NCI-H2029 (cell line): ENCODE measurements around the gene PDCD6IP.
"Not testable (repeated sequence)": the region's sequence is repeated elsewhere in the genome, so short reads cannot be mapped to it uniquely, and the experiment has no call there.

Source experiments
- DNase-seq: peaks from one replicate; lab custom pipeline; 2025; lab: John Stamatoyannopoulos, UW

PDCD6IP gene

DNA sequence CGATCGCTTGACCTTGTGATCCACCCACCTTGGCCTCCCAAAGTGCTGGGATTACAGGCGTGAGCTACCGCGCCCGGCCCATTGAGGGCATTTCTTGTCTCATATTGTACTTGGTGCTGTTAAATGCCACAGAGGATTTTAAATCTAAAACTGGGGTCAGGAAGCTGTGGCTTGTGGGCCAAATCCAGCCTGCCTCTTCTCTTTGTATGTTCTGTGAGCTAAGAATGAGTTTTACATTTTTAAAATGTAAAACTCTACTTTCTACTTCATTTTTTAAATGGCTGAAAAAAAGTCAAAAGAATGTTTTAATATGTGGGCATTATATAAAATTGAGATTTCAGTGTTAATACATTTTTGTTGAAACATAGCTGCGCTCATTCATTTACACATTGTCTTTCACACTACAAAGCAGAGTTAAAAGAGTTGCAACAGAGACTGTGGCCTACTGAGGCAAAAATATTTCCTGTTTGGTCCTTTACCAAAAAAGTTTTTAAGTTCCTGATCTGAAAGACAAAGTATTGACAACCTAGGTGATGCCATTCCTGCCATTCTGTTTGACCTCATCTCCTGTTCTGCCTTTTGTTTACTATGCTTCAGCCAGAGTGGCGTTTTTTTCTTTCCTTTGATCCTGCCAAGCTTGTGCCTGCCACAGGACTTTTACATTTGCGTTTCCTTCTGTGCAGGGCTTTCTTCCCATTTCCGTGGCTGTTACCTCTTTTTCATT lies 50.4 kb downstream of the PDCD6IP start:
- no peak for DNase-seq

DNA sequence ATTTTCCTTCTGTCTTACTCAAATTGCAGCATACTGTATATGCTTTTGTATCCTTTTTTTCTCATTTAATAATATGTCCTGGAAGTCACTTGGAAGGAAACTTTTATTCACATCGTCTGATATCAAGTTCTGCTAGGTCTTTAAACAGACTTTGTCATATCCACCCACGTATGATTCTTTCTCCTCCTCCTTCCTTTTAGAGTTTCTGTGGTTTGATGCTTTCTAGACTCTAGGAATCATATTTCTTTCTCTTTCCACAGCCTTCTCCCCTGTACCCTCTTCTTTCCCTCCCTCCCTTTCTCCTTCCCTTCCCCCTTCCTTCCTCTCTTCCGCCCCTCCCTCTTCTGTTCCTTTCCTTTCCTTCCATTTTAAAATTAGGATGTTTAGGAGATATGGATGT lies 52.2 kb downstream of the PDCD6IP start:
- DNase-seq: not testable (repeated sequence)

DNA sequence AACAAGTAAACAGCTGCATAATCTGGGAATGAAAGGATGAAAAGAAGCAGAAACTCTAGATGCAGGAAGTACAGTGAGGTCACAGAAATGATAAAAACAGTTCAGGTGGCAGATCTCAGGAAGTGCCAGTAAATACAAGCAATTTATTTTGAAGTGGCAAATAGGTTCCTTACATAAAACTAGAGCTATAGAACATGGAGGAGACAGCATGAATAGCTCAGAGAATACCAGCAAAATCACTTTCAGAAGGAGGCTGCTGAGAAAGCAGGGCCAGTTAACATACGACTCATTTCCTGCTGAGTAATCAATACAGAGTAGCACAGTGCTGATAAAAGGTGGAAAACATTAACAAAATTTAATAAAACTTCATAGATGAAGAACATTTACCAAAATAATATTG lies 57.0 kb downstream of the PDCD6IP start:
- not testable (repeated sequence) for DNase-seq

DNA sequence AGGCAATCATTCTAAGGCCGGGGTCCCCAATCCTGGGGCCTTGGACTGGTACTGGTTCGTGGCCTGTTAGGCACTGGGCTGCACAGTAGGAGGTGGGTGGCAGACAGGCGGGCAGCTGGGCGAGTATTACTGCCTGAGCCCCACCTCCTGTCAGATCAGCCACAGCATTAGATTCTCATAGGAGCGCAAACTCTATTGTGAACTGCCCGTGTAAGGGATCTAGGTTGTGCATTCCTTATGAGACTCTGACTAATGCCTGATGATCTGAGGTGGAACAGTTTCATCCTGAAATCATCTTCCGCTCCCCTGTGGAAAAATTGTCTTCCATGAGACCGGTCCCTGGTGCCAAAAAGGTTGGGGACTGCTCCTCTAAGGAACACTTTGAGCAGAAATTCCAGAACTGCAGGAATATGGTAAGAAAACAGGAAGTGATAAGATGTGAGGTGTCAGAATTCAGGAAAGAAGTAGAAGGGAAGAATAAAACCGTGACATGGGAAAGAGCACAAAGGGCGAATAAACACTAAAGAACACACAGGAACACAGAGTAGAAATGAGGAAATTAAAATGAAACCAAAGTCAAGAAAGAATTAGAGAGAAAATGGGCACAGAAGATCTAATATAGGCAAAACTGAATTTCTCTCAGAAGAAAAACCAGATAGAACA lies 57.6 kb downstream of the PDCD6IP start:
- no peak for DNase-seq

DNA sequence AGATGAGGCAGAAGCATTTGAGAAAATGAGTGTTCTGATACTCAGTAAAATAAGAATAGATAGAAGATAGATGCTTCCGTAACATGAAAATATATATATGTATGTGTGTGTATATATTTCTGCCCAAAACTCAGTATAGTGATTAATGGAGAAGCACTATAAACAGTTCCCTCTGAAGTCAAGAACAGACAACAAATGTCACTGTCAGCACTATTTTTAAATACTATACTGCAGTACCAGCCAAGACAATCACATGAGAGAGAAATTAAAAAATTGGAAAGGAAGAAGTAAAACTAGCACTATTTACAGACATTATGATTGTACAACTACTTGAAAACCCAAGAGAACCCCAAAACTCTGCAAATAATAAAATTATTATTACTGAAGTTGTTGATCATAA lies 59.3 kb downstream of the PDCD6IP start:
- not testable (repeated sequence) for DNase-seq

DNA sequence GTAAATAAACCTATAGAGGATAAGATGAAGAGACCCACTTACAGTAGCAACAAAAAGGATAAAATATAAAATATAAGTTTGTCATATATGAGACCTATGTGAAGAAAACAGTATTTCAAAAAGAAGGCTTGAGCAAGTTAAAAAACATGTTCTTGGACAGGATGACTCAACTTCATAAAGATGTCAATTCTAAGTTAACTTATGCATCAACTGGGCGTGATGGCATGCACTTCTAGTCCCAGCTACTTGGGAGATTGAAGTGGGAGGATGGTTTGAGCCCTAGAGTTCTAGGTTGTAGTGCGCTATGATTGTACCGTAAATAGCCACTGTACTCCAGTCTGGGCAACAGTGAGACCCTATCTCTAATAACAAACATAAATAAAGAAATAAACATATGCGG lies 59.7 kb downstream of the PDCD6IP start:
- DNase-seq: no peak

DNA sequence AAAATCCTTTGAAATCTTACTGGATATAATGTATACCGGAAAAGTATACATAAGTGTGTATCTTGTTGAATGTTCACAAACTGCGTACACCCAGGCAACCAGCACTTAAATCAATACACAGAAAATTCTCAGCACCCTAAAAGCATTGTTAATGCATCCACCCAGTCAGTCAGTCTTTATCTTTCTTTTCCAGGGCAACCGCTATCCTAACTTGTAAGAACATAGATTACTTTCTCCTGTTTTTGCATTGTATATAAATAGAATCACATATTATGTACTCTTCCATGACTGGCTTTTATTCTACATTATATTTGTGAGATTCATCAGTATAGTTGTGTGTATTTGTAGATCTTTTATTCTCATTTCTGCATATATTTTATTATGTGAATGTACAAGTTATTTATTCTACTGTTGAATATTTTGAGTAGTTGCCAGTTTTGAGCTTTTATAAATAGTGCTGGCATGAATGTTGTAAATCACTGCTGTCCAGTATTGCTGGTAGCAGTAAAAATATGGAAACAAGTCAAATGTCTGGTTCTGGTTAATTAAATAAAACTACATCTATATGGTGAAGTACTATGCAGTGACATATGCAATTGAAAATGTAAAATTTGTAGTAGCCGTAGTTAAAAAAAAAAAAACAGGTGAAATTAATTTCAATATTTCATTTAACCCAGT lies 62.1 kb downstream of the PDCD6IP start:
- DNase-seq: no peak

DNA sequence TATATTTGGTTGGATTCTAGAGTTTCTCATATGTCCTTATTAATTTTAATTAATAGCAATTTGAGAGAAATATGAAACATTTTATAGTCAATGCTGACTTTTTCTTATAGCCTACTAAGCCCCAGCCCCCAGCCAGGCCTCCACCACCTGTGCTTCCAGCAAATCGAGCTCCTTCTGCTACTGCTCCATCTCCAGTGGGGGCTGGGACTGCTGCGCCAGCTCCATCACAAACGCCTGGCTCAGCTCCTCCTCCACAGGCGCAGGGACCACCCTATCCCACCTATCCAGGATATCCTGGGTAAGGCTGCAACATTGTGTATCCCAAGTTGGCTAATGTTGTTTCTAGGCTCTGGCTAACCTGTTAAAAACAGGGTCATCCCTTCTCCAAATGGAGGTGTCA lies 66.7 kb downstream of the PDCD6IP start:
- DNase-seq: no peak

DNA sequence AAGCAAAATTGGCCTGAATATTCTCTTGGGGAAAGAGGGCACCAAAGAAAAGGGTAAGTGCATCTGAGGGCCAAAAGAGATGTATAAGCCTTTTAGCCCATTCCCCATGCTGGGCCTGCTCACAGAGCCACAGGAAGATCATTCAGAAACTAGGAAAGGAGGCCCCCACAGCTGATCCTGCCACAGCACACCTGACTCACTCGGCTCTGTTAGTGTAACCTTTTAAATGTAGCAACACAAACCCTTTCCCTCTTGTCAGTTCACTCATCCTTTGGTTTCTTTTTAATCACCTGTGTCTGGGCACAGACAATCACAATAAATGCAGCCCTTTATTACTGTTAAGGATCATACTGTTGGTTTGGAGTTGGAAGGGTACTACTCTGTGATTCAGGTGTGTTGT lies 69.9 kb downstream of the PDCD6IP start:
- no peak for DNase-seq

DNA sequence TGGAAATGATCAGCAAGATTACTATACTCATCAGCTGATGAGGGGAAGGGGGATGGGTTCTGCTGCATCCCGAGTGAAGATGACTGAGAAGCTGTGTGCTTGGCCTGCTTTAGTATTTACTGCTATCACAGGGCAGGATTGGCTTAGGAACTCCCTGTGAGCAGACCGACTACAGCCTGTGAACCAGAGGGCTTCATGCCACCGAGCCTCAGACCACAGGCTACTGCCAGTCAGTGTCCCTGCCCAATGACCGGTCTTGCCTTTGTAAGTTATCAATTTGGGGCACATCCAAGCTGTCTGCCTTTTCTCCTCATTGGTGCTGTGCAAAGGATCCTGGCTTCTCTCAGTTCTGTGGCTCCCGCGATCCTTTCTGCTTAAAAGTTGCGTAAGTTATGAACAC lies 71.5 kb downstream of the PDCD6IP start:
- DNase-seq: no peak

DNA sequence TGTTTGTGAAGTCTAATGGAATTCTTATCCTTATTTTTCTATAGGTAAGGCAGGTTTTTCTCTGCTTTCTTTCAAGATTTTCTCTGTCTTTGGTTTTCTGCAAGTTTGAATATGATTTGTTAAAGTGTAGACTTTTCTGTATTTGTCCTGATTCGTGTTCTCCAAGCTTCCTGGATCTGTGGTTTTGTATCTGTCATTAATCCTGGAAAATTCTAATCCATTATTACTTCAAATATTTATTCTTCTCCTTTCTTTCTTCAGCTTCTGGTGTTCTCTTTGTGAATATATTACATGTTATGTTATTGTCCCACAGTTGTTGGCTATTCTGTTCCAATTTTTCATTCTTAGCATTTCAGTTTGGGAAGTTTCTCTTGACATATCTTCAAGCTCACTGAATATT lies 76.4 kb downstream of the PDCD6IP start:
- no peak for DNase-seq

DNA sequence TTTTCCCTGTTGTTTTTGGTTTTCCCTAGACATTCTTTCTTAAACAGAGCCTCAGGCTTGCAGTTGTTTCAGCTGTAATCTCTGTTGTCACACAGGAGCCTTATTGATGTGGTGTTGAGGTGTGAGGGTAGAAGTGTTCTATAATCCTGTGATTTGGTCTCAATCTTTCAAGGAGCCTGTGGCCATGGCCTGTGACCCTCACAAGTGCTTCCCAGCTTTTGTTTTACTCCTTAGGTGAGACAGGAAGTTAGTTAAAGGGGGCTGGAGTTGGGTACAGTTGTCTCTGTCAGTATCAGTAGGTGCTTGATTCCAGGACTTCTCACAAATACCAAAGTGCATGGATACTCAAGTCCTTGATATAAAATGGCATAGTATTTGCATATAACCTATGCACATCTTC lies 77.2 kb downstream of the PDCD6IP start:
- no peak for DNase-seq

DNA sequence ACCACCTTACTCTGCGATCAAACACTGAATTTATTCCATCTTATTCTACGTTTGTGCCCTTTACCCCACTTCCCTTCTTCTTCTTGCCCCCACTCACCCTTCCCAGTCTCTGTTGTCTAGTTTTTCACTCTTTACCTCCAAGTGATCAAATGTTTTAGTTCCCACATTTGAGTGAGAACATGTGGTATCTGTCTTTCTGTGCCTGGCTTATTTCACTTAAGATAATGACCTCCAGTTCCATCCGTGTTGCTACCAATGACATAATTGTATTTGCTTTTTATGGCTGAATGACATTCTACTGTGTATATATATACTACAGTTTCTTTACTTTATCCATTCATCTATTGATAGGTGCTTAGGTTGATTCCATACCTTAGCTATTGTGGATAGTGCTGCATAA lies 78.8 kb downstream of the PDCD6IP start:
- DNase-seq: no peak

DNA sequence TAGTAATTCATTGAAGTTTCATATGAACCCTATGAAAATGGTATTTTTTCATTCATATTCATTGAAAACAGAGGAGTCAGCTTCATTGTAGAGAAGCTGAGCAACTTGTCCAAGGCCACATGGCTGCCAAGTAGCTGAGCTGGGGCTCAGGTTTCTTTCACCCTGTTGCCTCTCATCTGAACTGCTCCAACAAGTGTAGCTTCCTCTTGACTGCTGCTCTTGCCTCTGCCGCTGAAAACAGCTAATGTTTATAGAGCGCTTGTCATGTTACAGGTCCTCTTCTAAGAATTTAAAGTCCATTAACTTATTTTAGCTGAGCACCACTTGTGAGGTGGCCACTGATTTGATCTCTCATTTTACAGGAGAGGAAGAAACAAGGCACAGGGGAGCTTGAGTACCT lies 81.1 kb downstream of the PDCD6IP start:
- peak; percentile 32 for DNase-seq

DNA sequence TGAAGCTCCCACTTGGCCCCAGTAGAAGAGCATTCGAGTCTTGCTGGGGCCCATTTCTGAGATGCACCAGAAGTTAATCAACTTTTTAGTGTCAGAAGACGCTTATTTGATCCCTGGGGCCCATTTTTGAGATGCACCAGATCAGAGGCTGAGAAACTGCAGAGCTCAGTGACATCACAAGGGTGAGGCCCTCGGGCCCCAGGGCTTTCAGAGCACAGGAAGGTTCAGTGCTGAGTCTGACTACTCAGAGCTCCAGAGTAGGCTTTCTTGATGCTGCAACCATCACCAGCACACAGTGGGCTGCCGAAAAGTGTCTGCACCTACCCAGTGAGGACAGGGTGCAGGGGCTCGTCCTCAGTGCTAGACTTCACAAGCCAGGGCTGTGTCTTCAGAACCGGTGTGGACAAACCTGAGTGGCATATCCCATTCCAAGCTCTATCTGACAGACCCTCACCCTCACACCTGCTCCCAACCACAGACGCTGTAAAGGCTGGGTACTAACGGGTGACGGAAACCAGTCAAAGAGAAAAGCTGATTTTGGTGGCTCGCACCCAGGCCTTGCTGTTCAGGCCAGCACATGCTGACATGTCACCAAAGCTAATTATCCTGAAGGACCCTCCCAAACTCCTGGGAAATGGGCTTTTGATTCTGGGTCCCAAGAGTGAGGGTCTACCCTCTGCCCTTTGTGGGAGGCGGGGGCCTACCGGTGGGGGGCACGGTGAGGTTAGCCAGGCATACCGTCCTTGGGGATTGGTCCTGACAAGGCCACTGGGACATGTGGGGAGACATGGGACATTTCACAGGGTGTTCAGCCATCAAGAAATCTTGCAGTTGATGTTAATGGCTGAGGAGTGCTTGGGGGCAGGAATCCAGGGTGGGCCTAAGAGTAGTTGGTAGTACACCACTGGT lies 83.0 kb downstream of the PDCD6IP start:
- DNase-seq: no peak

DNA sequence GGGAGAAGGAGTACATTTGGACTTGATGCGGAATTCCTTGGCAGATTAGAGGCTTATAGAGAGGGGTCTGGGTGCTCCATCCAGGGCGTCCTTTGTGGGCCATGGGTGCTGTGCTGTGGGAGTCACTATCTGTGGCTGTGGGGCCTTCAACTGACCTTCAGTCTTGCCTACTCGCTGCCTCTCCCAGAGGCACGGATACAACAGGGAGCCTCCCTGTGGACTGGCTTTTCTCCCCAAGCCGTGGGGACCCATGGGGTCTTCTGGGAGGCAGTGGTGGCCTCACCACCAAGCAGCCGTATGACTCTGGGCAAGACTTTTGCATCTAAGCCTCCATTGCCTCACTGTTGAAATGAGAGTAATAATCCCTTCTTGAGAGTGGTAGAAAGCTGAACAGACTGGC lies 83.9 kb downstream of the PDCD6IP start:
- no peak for DNase-seq

DNA sequence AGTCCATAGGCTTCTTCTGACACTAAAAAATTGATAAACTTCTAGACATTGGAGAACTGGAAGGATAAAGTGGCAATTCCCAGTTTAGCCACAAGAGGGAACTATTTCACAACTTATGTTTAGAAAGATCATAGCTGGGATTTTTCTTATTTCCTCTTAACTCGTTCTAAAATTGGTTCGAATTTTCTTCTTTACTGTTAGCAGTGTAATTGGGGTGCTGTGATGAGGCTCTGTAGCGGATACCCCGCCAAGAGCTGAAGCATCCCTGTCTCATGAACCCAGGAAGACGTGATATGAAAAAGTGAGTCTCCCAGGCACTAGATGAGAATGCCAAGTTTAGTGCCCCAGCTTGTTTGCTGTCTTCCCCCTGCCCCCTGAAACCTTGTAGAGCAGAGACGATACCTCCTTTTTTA lies 85.1 kb downstream of the PDCD6IP start:
- peak; percentile 19 for DNase-seq

DNA sequence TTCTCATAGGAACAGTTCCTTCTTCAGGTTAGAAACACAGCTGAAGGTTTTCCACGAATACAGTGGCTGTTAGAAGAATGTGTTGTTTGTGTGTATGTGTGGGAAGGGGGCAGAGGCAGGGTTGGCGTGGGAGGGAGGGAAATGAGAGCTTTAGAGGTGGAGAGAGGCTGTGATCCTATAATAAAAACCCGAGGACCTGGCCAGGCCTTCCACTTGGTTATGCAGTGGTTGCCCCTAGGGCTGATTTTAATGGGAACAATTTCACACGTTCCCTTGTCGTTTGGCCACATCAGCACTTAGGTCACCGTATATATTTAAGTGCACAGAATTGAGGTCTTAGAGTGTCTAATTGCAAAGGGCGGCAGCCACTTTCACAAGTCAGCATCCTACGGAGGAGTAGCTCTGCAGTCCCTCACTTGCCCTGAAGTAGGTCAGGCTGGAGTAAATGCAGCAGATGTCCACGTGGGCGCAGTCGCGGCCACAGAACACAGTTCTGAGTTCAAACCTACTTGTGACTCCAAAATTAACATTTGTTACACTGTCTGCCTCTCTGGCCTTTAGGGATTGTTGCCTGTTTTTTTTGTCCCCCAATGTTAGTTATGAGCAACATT lies 85.6 kb downstream of the PDCD6IP start:
- peak; percentile 4 for DNase-seq

DNA sequence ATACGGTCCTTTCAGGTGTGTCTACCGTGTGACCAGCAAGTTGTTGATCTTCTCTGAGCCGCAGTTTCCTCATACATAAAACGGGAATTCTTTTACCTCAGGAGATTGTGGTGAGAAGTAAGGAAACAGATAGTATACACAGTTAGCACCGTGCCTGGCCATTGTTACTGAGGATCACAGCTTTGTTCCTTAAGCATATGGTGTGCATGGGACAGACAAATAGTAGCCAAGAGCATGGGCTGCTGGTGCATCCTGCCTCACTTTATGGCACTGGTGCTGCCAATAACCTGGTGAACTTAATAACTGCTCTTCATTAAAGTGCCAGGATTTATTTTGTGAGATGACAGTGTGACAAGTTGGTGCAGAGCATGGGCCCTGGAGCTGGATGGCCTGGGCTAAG lies 86.3 kb downstream of the PDCD6IP start:
- DNase-seq: no peak

DNA sequence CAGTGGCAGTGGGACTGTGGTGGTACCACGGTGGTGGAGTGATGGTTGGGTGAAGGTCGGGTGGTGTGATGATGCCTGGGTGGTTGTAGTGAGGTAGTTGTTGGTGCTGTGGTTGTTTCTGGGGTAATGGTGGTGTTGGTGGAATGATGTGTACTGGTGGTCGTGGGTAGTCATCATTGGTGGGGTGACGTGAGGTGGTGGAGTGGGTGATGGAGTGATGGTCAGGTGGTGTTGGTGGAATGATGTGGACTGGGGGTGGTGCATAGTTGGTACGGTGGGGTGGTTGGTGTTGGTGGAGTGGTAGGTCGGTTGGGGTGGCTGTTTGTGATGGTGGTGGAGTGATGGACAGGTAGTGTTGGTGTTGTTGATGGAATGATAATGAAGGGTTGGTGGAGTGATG lies 87.1 kb downstream of the PDCD6IP start:
- no peak for DNase-seq

DNA sequence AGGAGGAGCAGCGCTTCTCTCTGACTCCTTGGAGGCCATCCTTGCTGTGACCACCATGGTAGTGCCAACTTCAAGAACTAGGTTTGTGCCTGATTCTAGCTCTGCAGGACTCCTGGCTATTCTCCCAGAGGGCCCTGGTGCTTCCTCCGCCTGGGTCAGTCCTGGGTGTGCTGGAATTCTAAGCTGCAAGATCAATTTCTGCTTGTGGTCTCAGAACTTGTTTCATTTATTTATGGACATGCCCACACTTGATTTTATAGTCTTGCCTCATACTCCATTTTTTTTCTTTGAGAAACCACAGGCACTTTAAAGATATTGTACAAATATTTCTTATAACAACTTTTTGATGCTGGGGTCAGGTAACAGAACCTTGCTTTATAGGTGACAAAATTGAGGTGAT lies 87.6 kb downstream of the PDCD6IP start:
- no peak for DNase-seq

DNA sequence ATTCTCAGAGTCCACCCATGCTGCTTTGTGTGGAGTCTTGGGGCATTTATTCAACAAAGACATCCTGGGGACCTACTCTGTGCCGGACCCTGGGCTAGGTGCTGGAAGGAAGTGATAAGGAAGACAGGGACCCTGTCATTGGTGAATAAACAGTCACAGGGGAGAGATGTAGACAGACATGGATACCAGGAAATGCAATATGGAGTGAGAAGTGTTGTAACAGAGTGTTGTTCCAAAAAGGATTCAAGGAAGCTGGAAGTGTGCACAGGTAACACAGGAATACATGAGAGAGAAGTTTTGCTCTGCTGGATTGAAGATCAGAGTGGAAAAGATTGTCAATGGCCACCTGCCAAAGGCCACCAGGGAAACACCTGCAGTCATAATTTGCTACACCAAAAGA lies 89.0 kb downstream of the PDCD6IP start:
- DNase-seq: no peak
